IMR-90 (cell line): ENCODE data around the gene ZBTB4. TPM values are rescaled to one million over a fixed set of nuclear protein-coding genes. Genes with fewer than 3 reads are reported as not detected.

ENCODE experiments used
- polyA plus RNA-seq, 3 experiments: library from polyadenylated mRNA; depleted of rRNA; stranded (reverse); fragments of >200 nt; gene quantifications; 2 replicates each; pipeline ENCODE4 v1.2.3, GENCODE V29; 2012; ENCODE audit warnings: low replicate concordance in 1 of 3
- total RNA-seq: library from RNA; depleted of rRNA; stranded (reverse); fragments of >200 nt; gene quantifications from 2 replicates; pipeline ENCODE4 v1.2.3, GENCODE V29; 2012; rRNA removed

ZBTB4 gene
- total and polyA plus RNA-seq, 2 of the 4 experiments (the other 2 are of a cell fraction), result 6.3 to 20.3 TPM

Other genes starting within 250 kb of the ZBTB4 start
Only the 30 nearest of the 40 such genes appear.
- gene SLC2A4, start 197.9 kb downstream of the ZBTB4 start, total RNA-seq, result under 0.01 TPM in 1 of 2 replicates, not detected in the other
- 0.07 TPM in 2 replicates for gene SLC2A4, start 197.9 kb downstream of the ZBTB4 start, polyA plus RNA-seq (2012; rRNA removed)
- not detected in 2 replicates for gene YBX2, start 185.0 kb downstream of the ZBTB4 start, total RNA-seq
- 0.17 TPM in 1 of 2 replicates, not detected in the other for gene YBX2, start 185.0 kb downstream of the ZBTB4 start, polyA plus RNA-seq (2012; rRNA removed)
- 718 and 883 TPM in 2 replicates for gene EIF5A, start 172.0 kb downstream of the ZBTB4 start, total RNA-seq
- 660 and 782 TPM in 2 replicates for gene EIF5A, start 172.0 kb downstream of the ZBTB4 start, polyA plus RNA-seq (2012; rRNA removed)
- gene GPS2, start 164.3 kb downstream of the ZBTB4 start, total RNA-seq, result 36.2 and 37.5 TPM in 2 replicates
- 47.5 and 50.9 TPM in 2 replicates for gene GPS2, start 164.3 kb downstream of the ZBTB4 start, polyA plus RNA-seq (2012; rRNA removed)
- 8.4 and 9.2 TPM in 2 replicates for gene NEURL4, start 150.3 kb downstream of the ZBTB4 start, total RNA-seq
- 23.3 and 26.3 TPM in 2 replicates for gene NEURL4, start 150.3 kb downstream of the ZBTB4 start, polyA plus RNA-seq (2012; rRNA removed)
- gene ACAP1, start 143.1 kb downstream of the ZBTB4 start, total RNA-seq, result under 0.01 and 0.83 TPM in 2 replicates
- gene ACAP1, start 143.1 kb downstream of the ZBTB4 start, polyA plus RNA-seq (2012; rRNA removed), result 2.1 and 2.3 TPM in 2 replicates
- 10.6 and 10.8 TPM in 2 replicates for gene KCTD11, start 127.5 kb downstream of the ZBTB4 start, total RNA-seq
- 14.4 and 16.4 TPM in 2 replicates for gene KCTD11, start 127.5 kb downstream of the ZBTB4 start, polyA plus RNA-seq (2012; rRNA removed)
- gene TMEM95, start 124.5 kb downstream of the ZBTB4 start, total RNA-seq, result not detected in 2 replicates
- gene TMEM95, start 124.5 kb downstream of the ZBTB4 start, polyA plus RNA-seq (2012; rRNA removed), result not detected in 2 replicates
- under 0.01 and 0.54 TPM in 2 replicates for gene TNK1, start 98.5 kb downstream of the ZBTB4 start, total RNA-seq
- gene TNK1, start 98.5 kb downstream of the ZBTB4 start, polyA plus RNA-seq (2012; rRNA removed), result 0.44 and 0.55 TPM in 2 replicates
- 6.1 and 6.4 TPM in 2 replicates for gene PLSCR3, start 85.1 kb downstream of the ZBTB4 start, total RNA-seq
- 116 and 131 TPM in 2 replicates for gene PLSCR3, start 85.1 kb downstream of the ZBTB4 start, polyA plus RNA-seq (2012; rRNA removed)
- gene TMEM256, start 75.5 kb downstream of the ZBTB4 start, total RNA-seq, result 35.3 and 38.4 TPM in 2 replicates
- 174 and 252 TPM in 2 replicates for gene TMEM256, start 75.5 kb downstream of the ZBTB4 start, polyA plus RNA-seq (2012; rRNA removed)
- 1.7 and 1.8 TPM in 2 replicates for gene NLGN2, start 71.8 kb downstream of the ZBTB4 start, total RNA-seq
- 36.7 and 38.1 TPM in 2 replicates for gene NLGN2, start 71.8 kb downstream of the ZBTB4 start, polyA plus RNA-seq (2012; rRNA removed)
- gene SPEM1, start 59.3 kb downstream of the ZBTB4 start, total RNA-seq, result not detected in 2 replicates
- gene SPEM1, start 59.3 kb downstream of the ZBTB4 start, polyA plus RNA-seq (2012; rRNA removed), result not detected in 2 replicates
- gene SPEM2, start 54.0 kb downstream of the ZBTB4 start, total RNA-seq, result not detected in 2 replicates
- not detected in 2 replicates for gene SPEM2, start 54.0 kb downstream of the ZBTB4 start, polyA plus RNA-seq (2012; rRNA removed)
- gene SPEM3, start 50.8 kb downstream of the ZBTB4 start, total RNA-seq, result not detected in 2 replicates
- not detected in 2 replicates for gene SPEM3, start 50.8 kb downstream of the ZBTB4 start, polyA plus RNA-seq (2012; rRNA removed)
- gene TMEM102, start 44.2 kb downstream of the ZBTB4 start, total RNA-seq, result 1.1 and 1.4 TPM in 2 replicates
- gene TMEM102, start 44.2 kb downstream of the ZBTB4 start, polyA plus RNA-seq (2012; rRNA removed), result 2.2 and 2.3 TPM in 2 replicates
- gene FGF11, start 40.1 kb downstream of the ZBTB4 start, total RNA-seq, result 0.18 and 0.28 TPM in 2 replicates
- gene FGF11, start 40.1 kb downstream of the ZBTB4 start, polyA plus RNA-seq (2012; rRNA removed), result 0.99 and 1.1 TPM in 2 replicates
- gene CHRNB1, start 34.6 kb downstream of the ZBTB4 start, total RNA-seq, result 4.2 and 4.3 TPM in 2 replicates
- 6.0 and 6.4 TPM in 2 replicates for gene CHRNB1, start 34.6 kb downstream of the ZBTB4 start, polyA plus RNA-seq (2012; rRNA removed)
- not detected in 2 replicates for gene SLC35G6, start 1.8 kb upstream of the ZBTB4 start, total RNA-seq
- gene SLC35G6, start 1.8 kb upstream of the ZBTB4 start, polyA plus RNA-seq (2012; rRNA removed), result not detected in 2 replicates
- 56.4 and 56.6 TPM in 2 replicates for gene POLR2A, start 4.7 kb upstream of the ZBTB4 start, total RNA-seq
- 38.4 and 54.0 TPM in 2 replicates for gene POLR2A, start 4.7 kb upstream of the ZBTB4 start, polyA plus RNA-seq (2012; rRNA removed)
- gene TNFSF12, start 69.4 kb upstream of the ZBTB4 start, total RNA-seq, result 2.7 and 3.6 TPM in 2 replicates
- 22.0 and 23.1 TPM in 2 replicates for gene TNFSF12, start 69.4 kb upstream of the ZBTB4 start, polyA plus RNA-seq (2012; rRNA removed)
- gene TNFSF13, start 79.1 kb upstream of the ZBTB4 start, total RNA-seq, result 0.56 TPM in 1 of 2 replicates, not detected in the other
- 0.98 and 1.3 TPM in 2 replicates for gene TNFSF13, start 79.1 kb upstream of the ZBTB4 start, polyA plus RNA-seq (2012; rRNA removed)
- gene SENP3, start 82.3 kb upstream of the ZBTB4 start, total RNA-seq, result 72.8 and 120 TPM in 2 replicates
- gene SENP3, start 82.3 kb upstream of the ZBTB4 start, polyA plus RNA-seq (2012; rRNA removed), result 74.7 and 82.4 TPM in 2 replicates
- 16.0 and 23.3 TPM in 2 replicates for gene CD68, start 100.0 kb upstream of the ZBTB4 start, total RNA-seq
- gene CD68, start 100.0 kb upstream of the ZBTB4 start, polyA plus RNA-seq (2012; rRNA removed), result 43.1 and 55.0 TPM in 2 replicates
- 142 and 149 TPM in 2 replicates for gene MPDU1, start 104.2 kb upstream of the ZBTB4 start, total RNA-seq
- gene MPDU1, start 104.2 kb upstream of the ZBTB4 start, polyA plus RNA-seq (2012; rRNA removed), result 135 and 152 TPM in 2 replicates
- gene SOX15, start 110.5 kb upstream of the ZBTB4 start, total RNA-seq, result 0.18 and 0.28 TPM in 2 replicates
- 0.62 and 1.0 TPM in 2 replicates for gene SOX15, start 110.5 kb upstream of the ZBTB4 start, polyA plus RNA-seq (2012; rRNA removed)
- gene FXR2, start 135.3 kb upstream of the ZBTB4 start, total RNA-seq, result 38.6 and 39.1 TPM in 2 replicates
- 55.9 and 59.8 TPM in 2 replicates for gene FXR2, start 135.3 kb upstream of the ZBTB4 start, polyA plus RNA-seq (2012; rRNA removed)
- gene SAT2, start 148.2 kb upstream of the ZBTB4 start, total RNA-seq, result 20.4 and 21.4 TPM in 2 replicates
- gene SAT2, start 148.2 kb upstream of the ZBTB4 start, polyA plus RNA-seq (2012; rRNA removed), result 43.8 and 45.9 TPM in 2 replicates
- gene SHBG, start 150.5 kb upstream of the ZBTB4 start, total RNA-seq, result 0.36 TPM in 1 of 2 replicates, not detected in the other
- 0.38 and 0.40 TPM in 2 replicates for gene SHBG, start 150.5 kb upstream of the ZBTB4 start, polyA plus RNA-seq (2012; rRNA removed)
- gene ATP1B2, start 171.3 kb upstream of the ZBTB4 start, total RNA-seq, result not detected in 2 replicates
- 0.02 TPM in 1 of 2 replicates, not detected in the other for gene ATP1B2, start 171.3 kb upstream of the ZBTB4 start, polyA plus RNA-seq (2012; rRNA removed)